ENCODE data around the gene C20orf96.
A peak's percentile ranks its signal among the peaks of the same experiment; 100 is the strongest.
"Not testable (repeated sequence)": the region's sequence is repeated elsewhere in the genome, so short reads cannot be mapped to it uniquely, and the experiment has no call there.

C20orf96 gene, protein sequence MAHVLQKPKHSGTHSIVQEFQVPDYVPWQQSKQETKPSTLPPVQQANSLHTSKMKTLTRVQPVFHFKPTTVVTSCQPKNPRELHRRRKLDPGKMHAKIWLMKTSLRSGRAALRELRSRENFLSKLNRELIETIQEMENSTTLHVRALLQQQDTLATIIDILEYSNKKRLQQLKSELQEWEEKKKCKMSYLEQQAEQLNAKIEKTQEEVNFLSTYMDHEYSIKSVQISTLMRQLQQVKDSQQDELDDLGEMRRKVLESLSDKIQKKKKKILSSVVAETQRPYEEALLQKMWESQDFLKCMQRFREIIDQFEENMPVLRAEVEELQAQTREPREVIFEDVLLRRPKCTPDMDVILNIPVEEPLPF

DNA sequence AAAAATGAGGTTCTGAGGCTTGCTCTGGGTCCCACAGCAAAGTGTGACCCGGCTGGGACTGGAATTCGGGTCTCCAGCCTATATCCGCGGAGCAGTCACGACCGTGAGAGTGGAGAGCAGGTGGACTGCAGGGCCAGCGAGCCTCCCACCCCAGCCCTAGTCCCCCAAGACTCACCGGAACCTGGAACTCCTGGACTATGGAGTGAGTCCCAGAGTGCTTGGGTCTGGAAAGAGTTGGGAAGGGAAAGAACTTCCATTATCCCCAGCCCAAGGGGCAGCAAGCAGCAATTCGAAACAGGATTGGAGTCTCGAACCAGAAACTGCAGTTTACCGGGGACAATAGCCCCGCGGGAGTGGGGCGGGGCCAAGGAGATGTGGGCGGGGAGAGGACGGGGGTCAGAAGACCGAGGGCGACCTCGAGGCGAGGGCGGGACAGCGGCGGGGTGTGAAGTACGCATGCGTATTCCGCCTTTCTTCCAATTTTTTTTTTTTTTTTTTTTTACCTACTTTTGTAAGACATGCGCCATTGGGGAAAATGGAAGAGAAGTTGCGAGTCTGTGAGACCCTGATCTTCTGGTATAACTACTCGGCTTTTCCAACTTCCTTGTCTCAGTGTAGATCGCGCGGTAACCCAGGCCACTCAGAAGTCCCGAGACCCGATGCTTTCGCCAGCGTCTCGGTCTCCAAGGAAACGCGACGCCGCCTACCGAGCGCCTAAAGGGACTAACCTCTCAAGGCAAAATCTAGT, at the start of gene C20orf96:
C20orf96 (minus strand) TSS at position 667 of the 748 bp plus-strand sequence; CDS start at position 527, 140 bp downstream.
- DNase-seq (ENCODE audit: low read depth in 2 of 2): peak; percentile 75 to 90

DNA sequence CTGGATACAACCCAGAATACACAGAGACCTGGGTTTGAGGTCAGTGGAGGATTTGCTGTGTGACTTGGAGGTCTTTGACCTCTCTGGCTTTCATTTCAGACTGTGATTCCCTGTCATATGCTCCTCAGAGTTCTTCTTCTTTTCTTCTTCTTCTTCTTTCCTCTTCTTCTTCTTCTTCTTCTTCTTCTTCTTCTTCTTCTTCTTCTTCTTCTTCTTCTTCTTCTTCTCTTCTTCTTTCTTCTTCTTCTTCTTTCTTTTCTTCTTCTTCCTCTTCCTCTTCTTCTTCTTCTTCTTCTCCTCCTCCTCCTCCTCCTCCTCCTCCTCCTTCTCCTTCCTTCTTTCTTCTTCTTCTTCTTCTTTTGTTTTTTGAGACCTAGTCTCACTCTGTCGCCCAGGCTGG, 45.5 kb upstream of the C20orf96 start:
- DNase-seq (ENCODE audit: low read depth in 2 of 2): not testable (repeated sequence)

DNA sequence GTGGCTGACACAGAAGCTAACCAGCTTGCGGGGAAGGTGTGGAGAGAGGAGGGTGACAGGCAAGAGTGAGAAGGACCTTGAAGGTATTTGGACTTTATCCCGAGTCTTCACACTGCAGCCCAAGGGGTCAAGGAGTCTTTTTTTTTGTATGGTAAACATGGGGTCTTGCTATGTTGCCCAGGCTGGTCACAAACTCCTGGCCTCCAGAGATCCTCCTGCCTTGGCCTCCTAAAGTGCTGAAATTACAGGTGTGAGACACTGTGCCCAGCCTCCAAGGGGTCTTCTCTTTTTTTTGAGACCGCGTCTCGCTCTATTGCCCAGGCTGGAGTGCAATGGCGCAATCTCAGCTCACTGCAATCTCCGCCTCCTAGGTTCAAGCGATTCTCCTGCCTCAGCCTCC, 44.0 kb upstream of the C20orf96 start:
- DNase-seq (ENCODE audit: low read depth in 2 of 2): no peak

DNA sequence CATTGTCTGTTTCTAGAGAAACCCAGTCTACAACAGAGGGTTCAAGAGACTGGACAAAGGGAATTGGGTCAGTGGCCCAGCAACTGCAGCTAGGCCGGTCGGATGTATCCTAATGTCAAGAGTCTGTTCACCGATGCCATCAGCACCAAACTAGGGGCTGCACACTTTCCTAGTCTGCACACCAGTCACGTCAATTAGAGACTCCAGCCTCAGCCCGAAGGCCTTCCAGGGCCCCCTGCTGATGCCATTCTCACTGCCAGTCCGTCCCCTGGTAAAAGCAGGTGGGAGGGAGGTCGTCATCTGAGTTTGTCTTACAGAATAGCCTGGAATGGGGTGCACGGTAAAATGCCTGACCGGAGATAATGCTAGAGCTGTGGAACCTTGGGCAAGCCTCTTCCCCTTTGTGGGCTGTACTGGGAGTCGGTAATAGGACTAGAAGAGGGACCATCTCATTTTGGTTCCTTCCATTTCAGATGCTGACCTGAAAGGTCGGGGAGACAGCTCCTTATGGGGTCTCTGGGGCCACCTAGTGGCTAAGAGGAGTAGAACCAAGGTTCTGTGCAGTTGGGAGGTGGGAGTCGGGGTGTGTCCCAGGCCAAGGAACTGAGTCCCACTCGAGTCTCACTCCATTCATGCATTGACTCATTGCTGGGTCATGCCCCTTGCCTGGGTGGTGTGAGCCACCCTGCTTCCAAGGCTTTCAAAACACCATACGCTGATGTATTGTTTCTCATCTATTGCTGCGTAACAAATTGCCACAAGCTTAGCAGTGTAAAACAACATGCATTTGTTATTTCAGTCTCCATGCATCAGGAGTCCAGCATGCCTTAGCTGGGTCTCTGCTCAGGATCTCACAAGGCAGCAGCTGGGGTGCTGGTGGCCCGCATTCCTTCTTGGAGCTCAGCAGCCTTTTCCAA, 39.9 kb upstream of the C20orf96 start:
- peak in 1 of 2 donors; percentile 35 for DNase-seq (ENCODE audit: low read depth in 2 of 2)

DNA sequence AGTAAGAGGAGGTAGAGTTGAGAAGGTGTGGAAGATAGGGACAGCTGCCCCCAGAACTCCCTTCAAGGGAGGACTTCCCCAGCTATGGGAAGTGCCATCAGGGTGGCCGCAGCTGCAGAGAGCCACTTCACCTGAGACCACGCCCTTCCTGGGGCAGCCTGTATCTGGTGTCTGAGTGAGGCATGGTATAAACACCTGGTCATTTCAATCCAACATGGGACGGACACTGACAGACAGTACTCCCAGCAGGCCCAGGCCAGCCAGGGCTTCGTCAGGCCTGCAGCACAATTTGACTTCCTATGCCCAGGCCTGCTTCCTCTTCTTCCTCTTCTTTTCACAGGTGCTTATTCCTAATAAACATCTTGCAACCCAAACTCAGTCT, 39.3 kb upstream of the C20orf96 start:
- no peak for DNase-seq (ENCODE audit: low read depth in 2 of 2)

DNA sequence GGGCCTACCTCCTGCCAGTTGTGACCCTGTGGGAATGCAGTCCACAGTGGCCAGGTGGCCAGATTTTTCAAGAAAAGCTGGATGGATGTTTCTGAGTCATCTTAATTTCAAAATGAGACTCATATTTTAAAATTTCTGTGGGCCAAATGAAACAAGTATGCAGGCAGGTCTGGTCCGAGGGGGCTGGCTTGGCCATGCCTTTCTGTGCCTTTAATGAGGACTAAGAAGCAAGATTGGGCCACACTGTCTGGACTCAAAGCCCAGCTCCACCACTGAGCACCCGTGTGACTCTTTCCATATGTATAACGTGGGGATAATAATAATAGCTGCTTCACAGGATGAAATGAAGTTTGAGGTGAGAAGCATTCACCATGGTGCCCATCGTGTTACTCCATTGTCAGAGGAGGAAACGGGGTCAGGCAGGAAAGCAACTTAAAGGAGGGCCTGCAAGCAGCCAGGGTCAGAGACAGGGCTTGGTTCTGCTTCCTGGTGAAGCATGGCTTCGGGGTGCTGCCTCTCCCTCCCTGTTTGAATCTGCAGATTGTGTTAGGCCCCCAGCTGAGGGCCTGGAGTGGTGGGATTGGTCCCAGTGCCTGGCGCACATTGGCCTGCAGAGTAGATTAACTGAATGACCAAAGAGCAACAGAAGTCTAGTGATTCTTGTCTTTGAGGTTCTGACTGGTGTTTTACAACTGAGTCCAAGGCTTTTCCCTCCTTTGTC, 38.6 kb upstream of the C20orf96 start:
- DNase-seq (ENCODE audit: low read depth in 2 of 2): no peak

DNA sequence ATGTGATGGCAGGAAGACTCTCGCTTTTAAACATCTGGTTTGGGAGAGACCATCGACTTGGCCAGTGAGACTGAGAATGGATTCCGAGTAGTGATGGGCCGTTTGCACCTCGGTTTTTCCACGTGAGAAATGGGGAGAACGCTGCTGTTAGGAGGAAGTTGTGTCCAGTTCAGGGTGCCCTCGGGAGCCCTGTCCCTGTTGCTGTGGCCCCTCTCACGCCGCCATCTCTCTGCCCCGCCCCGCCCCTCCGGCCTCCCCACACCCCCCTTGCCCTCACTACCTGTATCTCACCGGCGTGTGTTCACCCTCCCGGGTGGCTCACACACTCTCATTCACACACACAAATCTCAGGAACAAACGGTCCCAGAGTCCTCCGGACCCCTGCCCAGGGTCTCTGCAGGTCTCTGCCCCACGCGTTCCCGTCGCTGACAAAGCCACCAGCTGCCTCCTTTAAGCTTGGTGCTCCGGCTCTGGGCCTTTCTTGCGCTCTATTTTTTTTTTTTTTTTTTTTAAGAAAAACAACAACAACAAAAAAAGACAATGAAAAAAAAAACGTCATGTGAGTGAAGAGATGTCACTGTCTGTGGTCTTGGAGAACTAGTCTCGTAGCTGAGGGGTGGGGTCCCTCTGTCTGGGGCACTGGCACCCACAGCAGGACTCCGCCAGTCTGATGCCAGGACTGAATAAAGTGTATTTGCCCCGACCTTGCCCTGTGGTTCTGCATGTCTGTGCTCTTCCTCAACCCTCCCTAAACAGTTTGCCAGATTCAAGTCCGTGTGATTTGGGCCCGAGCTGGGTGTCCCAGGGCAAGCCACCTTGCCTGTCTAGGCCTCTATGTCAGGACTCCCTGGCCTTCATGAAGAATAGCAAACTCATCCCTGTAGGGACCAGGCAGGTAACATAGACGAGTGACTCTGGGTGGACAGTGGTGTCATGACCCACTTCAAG, 37.8 kb upstream of the C20orf96 start:
- no peak for DNase-seq (ENCODE audit: low read depth in 2 of 2)

DNA sequence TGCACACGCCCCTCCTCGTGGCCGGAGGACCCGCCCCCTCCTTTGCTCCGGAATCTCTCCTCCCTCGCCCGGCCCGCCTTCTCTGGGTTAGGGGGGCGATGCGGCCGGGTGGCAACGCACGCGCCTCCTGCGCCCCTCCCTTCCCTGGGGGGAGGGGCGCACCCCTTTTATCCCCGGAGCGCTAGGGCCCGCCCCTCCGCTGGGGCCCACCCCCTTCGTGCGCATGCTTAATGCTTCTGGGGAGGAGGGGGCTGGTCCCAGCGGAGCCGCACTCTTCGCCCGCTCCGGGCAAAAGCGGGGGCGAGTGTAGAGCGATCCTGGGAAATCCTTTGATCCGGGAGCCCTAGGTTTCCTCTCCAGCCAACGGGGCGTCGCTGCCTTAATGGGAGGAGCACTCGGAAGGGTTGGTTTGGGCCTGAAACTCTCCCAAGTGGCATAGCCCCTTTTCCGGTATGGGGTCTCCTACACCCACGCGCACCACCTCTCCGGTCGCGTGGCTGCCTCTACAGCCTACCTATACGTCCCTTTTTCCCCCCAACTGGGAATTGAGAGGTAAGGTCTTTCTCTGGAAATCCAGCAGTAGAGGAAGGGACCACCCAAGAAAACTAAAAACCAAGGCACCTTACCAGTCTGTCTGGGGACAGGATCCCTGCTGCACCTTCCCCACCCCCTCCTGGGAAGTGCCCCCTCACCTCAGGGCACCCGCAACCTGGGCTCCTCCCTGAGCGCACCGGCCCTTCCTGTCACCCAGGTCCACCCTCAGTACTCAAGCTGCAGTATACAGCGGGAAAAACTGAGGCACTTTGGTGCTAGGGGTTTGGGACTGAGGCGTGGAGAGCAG, 36.9 kb upstream of the C20orf96 start:
- peak in 1 of 2 donors; percentile 61 for DNase-seq (ENCODE audit: low read depth in 2 of 2)

DNA sequence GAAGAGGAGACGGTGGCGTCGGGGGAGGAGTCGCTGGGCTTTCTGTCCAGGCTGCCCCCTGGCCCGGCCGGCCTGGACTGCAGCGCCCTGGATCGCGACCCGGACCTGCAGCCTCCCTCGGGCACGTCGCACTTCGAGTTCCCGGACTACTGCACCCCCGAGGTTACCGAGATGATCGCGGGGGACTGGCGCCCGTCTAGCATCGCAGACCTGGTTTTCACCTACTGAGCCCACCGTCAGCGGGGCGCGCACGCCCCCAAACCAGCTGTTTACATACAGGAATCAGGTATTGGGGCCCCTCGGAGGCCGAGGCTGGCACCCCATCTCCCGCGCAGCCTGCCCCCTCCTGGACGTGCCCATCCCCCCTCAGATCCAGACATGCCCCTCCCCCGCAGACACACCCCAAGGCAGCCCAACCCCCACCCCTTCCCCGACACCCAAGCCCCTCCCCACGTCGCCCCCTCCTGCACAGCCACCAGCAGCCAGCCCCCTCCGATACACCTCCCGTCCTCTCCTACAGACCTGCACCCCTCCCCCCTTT, 36.2 kb upstream of the C20orf96 start:
- no peak for DNase-seq (ENCODE audit: low read depth in 2 of 2)

DNA sequence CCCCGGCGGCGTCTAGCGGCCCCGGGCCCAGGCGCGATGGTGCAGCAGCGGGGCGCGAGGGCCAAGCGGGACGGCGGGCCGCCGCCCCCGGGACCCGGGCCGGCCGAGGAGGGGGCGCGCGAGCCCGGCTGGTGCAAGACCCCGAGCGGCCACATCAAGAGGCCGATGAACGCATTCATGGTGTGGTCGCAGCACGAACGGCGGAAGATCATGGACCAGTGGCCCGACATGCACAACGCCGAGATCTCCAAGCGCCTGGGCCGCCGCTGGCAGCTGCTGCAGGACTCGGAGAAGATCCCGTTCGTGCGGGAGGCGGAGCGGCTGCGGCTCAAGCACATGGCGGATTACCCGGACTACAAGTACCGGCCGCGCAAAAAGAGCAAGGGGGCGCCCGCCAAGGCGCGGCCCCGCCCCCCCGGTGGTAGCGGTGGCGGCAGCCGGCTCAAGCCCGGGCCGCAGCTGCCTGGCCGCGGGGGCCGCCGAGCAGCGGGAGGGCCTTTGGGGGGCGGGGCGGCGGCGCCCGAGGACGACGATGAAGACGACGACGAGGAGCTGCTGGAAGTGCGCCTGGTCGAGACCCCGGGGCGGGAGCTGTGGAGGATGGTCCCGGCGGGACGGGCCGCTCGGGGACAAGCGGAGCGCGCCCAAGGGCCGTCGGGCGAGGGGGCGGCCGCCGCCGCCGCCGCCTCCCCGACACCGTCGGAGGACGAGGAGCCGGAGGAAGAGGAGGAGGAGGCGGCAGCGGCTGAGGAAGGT, 35.5 kb upstream of the C20orf96 start:
- peak in 1 of 2 donors; percentile 30 for DNase-seq (ENCODE audit: low read depth in 2 of 2)

DNA sequence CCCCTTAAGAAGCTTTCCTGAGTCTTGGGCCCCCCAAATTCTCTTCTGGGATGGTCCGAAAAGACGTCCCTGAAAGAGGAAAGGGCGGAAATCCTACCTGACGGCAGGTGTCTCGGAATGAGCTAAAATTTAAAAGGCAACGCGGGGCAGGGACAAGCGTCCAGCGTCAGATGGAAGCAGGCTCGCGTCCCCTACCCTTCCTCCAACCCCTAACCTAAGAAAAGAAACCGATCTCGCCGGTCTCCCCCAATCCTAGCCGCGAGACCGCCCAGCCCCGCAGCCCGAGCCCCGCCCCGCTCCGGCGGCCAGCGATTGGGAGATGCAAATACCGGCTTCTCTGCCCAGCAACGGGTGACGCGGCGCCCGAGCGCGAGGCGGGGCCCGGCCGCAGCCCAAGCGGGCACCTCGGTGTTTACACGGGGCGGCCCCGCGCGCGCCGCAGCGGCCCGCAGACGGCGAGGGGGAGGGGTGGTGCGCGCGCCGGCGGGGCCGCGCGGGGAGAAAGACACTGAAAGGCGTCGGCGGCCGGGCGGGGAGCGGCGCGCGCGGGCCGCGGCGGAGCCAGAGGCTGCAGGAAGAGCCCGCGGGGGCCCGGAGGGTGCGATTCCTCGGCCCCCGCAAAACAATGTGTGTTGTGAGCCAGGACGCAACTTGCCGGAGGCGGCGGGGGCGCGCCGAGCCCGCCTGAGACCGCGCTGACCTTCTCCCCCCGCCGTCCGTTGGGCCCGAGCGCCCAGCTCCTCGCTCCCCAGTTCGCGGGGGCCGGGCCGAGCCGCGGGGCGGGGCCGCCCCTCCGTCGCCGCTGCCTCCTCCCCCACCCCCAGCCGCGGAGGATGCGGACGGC, 34.7 kb upstream of the C20orf96 start, which contains the start of gene SOX12:
SOX12 (plus strand) TSS at position 508 of the 844 bp plus-strand sequence. CDS start 373 bp downstream, outside the sequence.
- DNase-seq (ENCODE audit: low read depth in 2 of 2): peak; percentile 97 to 98

DNA sequence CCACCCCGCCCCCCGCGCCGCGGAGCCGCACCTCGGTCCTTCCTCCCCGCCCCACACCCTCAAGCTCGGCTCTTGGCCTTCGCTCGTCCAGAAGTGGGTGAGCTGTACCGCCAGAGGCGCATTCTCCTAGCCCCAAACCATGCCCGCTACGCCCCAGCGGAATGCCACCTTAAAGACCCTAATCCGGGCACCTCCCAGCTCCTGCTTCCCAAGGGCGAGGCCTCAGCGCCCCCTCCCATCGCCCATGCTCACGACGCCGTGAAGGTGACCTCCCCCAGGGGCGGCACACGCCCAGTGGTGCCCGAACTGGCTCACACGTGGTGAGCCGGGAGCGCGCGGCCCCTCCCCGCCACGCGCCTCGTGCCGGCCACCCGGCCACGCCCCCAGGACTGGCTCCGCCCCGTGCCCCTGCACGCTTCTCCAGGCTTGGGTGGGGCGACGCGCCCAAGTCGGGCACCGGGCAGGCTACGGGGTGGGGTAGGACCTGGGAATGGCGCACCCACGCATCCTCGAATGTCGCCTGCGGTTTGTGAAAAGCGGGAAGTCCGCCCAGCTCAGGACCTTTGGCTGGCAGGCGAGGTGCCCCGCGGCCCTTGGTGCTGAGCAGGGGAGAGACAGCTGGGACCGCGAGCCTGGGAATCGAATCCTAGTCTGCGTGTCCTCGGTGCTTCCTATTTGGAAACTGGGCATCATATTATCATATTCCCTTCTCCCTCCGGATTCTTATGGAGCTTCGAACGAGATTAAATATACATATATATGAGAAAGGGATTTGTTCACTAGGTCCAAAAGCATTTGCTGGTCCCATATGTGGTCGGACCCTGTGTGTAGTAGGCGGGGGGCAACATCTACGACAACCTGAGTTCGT, 33.9 kb upstream of the C20orf96 start:
- DNase-seq (ENCODE audit: low read depth in 2 of 2): peak; percentile 87 to 89

DNA sequence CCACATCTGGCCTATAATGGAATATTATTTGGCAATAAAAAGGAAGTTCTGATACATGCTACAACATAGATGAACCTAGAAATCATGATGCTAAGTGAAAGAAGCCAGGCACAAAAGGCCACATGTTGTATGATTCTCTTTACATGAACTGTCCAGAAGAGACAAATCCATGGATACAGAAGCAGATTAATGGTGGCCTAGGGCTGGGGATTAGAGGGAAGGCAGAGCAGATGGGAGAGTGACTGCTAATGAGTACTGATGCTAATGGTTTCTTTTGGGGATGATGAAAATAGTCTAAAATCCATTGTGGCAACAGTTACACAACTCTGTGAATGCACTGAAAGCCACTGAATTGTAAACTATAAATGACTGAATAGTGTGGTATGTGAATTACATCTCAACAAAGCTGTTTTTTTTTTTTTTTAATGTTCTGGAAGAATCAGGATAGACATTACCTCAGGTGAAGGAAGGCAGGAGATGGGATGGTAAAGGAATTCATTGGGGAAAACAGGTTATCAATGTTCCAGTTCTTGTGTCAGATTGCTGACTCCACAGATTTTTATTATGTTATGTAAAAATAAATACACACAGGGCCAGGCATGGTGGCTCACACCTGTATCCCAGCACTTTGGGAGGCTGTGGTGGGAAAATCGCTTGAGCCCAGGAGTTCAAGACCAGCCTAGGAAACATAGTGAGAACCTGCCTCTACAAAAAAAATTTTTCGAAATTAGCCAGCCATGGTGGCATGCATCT, 25.9 kb upstream of the C20orf96 start:
- DNase-seq (ENCODE audit: low read depth in 2 of 2): no peak

DNA sequence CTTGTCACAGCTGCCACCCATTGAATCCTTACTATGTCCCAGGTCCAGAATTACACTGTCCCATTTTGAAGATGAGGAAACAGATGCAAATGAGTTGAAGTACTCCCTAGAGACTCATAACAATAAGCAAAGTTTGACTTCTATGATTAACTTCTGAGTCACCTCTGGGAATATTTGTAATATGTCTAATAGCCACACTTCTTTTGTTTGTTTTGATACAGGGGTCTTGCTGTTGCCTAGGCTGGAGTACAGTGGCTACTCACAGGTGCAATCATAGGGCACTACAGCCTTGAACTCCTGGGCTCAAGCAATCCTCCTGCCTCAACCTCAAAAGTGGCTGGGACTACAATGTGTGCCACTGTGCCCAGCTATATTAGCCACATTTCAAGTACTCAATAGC, 23.4 kb upstream of the C20orf96 start:
- no peak for DNase-seq (ENCODE audit: low read depth in 2 of 2)

DNA sequence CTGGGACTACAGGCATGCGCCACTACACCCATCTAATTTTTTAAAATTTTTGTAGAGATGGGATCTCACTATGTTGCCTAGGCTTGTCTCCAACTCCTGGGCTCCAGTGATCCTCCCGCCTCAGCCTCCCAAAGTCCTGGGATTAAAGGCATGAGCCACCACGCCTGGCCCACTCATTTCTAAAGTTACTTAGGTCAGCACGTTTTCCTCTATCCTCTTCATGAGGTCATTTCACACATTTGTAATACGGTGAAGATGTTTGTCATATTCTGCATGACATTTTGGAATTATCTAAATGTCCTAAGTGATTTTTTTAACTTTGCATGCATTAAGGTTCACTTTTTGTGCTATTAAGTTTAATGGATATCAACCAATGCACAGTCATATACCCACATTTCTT, 22.9 kb upstream of the C20orf96 start:
- no peak for DNase-seq (ENCODE audit: low read depth in 2 of 2)

Data from activated CD4-positive, alpha-beta T cell treated with anti-CD3 and anti-CD28 coated beads for 24 hours (primary cell).